ENCODE data around the gene NDUFB6. TPM values are rescaled to one million over a fixed set of nuclear protein-coding genes. Genes with fewer than 3 reads are reported as not detected.

NDUFB6 gene
- total and polyA plus RNA-seq, 9 of the 15 experiments (the other 6 are each of a cell fraction or from before 2014, with no cell fraction given), result 26.5 to 88.1 (median 64.0) TPM

DNA sequence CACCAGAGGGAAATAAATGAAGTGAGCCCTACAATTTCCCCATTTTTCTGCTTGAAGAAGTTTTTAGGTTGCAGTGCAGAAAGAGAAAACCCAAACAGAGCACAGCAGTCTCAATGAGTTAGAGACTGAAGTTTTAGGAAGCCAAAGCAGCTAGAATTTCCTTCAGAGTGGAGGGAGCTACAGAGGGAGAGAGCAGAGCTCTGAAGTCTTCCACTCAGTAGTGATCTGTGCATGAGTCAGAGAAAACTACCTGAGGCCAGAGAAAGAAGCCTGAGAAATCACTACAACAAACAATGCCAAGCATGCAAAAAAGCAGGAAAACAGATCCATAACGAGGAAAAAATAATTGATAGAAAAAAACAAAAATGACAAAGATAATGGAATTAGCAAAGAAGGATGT is 17.9 kb upstream of the NDUFB6 start (continued):
- TF ChIP-seq CUX1 (CRISPR knock-in tag; IDR thresholded peaks at IDR 0.05) (no peak), HMGN3 (IDR thresholded peaks at IDR 0.05; ENCODE audit: borderline replicate concordance, extremely low read depth, insufficient read length, low read depth, low read length) (no peak), KAT8 (IDR thresholded peaks at IDR 0.05; ENCODE audit: low read depth) (no peak), AFF1 (IDR thresholded peaks at IDR 0.05; ENCODE audit: low read depth in 1 of 2, partially characterized antibody in 2 of 2) (no peak), NCOA2 (IDR thresholded peaks at IDR 0.05; ENCODE audit: partially characterized antibody in 2 of 2) (no peak), GTF2E2 (tag; IDR thresholded peaks at IDR 0.05) (no peak), ZNF3 (CRISPR knock-in tag; IDR thresholded peaks at IDR 0.05) (no peak)
- TF ChIP-seq, protein P1, sequence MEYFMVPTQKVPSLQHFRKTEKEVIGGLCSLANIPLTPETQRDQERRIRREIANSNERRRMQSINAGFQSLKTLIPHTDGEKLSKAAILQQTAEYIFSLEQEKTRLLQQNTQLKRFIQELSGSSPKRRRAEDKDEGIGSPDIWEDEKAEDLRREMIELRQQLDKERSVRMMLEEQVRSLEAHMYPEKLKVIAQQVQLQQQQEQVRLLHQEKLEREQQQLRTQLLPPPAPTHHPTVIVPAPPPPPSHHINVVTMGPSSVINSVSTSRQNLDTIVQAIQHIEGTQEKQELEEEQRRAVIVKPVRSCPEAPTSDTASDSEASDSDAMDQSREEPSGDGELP (CRISPR knock-in tag; IDR thresholded peaks at IDR 0.05; ENCODE audit: borderline replicate concordance), result no peak
